ENCODE measurements around the gene EGFR. TPM values are rescaled to one million over a fixed set of nuclear protein-coding genes. Genes with fewer than 3 reads are reported as not detected.

EGFR gene
- polyA plus RNA-seq, 1 donor from 2014 or later = 0.22 TPM

DNA sequence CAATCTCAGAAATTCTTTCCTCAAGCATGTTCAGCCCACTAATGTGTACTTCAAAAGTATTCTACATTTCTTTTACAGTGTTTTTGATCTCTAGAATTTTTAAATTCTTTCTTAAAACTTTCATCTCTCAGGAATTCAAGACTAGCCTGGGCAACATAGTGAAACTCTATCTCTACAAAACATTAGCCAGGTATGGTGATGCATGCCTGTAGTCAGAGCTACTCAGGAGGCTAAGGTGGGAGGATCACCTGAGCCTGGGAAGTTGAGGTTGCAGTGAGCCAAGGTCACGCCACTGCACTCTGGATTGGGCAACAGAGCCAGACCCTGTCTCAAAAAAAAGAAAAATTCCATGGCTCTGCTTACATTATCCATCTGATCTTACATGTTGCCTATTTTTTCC lies 5.0 kb upstream of the EGFR start:
- Histone ChIP-seq H3K9ac (ENCODE audit: low read length) (no peak overlapping the region), H3K4me2 (ENCODE audit: low read length) (no peak overlapping the region), H3K79me2 (replicated peaks; ENCODE audit: insufficient read depth, low read length) (no peaks in the 10 kb centered on the region), H3K9me3 (ENCODE audit: low read length) (no peaks in the 10 kb centered on the region), H3K27me3 (ENCODE audit: insufficient read depth, low read depth, low read length) (peaks cover 20% of the 10 kb centered on the region), H3K4me3 (ENCODE audit: low read length) (no peak overlapping the region), H2AFZ (ENCODE audit: low read depth, low read length) (no peak overlapping the region), H4K20me1 (ENCODE audit: insufficient read depth) (no peaks in the 10 kb centered on the region), H3K27ac (ENCODE audit: low read length) (no peak overlapping the region), H3K9me2 (ENCODE audit: insufficient read depth, low read length) (no peaks in the 10 kb centered on the region), H3F3A (ENCODE audit: insufficient read depth, low read length, poor library complexity, severe bottlenecking) (no peaks in the 10 kb centered on the region), H3K36me3 (ENCODE audit: insufficient read depth, low read length) (no peaks in the 10 kb centered on the region)
- TF ChIP-seq TAF1 (IDR thresholded peaks at IDR 0.05; ENCODE audit: low read depth) (no peak), EZH2 (IDR thresholded peaks at IDR 0.05; ENCODE audit: borderline replicate concordance, insufficient read depth, low read length, poor library complexity, severe bottlenecking) (no peak), EP300 (conservative IDR thresholded peaks at IDR 0.05; ENCODE audit: poor library complexity, severe bottlenecking) (no peak), POLR2AphosphoS5 (IDR thresholded peaks at IDR 0.05) (no peak), RAD21 (conservative IDR thresholded peaks at IDR 0.05) (no peak), SMC3 (conservative IDR thresholded peaks at IDR 0.05; ENCODE audit: poor library complexity) (no peak), MXI1 (conservative IDR thresholded peaks at IDR 0.05; ENCODE audit: poor library complexity, severe bottlenecking) (no peak)
- TF ChIP-seq, protein P1, sequence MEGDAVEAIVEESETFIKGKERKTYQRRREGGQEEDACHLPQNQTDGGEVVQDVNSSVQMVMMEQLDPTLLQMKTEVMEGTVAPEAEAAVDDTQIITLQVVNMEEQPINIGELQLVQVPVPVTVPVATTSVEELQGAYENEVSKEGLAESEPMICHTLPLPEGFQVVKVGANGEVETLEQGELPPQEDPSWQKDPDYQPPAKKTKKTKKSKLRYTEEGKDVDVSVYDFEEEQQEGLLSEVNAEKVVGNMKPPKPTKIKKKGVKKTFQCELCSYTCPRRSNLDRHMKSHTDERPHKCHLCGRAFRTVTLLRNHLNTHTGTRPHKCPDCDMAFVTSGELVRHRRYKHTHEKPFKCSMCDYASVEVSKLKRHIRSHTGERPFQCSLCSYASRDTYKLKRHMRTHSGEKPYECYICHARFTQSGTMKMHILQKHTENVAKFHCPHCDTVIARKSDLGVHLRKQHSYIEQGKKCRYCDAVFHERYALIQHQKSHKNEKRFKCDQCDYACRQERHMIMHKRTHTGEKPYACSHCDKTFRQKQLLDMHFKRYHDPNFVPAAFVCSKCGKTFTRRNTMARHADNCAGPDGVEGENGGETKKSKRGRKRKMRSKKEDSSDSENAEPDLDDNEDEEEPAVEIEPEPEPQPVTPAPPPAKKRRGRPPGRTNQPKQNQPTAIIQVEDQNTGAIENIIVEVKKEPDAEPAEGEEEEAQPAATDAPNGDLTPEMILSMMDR (IDR thresholded peaks at IDR 0.05; ENCODE audit: poor library complexity, severe bottlenecking) = no peak
- TF ChIP-seq, protein P2, sequence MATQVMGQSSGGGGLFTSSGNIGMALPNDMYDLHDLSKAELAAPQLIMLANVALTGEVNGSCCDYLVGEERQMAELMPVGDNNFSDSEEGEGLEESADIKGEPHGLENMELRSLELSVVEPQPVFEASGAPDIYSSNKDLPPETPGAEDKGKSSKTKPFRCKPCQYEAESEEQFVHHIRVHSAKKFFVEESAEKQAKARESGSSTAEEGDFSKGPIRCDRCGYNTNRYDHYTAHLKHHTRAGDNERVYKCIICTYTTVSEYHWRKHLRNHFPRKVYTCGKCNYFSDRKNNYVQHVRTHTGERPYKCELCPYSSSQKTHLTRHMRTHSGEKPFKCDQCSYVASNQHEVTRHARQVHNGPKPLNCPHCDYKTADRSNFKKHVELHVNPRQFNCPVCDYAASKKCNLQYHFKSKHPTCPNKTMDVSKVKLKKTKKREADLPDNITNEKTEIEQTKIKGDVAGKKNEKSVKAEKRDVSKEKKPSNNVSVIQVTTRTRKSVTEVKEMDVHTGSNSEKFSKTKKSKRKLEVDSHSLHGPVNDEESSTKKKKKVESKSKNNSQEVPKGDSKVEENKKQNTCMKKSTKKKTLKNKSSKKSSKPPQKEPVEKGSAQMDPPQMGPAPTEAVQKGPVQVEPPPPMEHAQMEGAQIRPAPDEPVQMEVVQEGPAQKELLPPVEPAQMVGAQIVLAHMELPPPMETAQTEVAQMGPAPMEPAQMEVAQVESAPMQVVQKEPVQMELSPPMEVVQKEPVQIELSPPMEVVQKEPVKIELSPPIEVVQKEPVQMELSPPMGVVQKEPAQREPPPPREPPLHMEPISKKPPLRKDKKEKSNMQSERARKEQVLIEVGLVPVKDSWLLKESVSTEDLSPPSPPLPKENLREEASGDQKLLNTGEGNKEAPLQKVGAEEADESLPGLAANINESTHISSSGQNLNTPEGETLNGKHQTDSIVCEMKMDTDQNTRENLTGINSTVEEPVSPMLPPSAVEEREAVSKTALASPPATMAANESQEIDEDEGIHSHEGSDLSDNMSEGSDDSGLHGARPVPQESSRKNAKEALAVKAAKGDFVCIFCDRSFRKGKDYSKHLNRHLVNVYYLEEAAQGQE (IDR thresholded peaks at IDR 0.05; ENCODE audit: borderline replicate concordance) = no peak

DNA sequence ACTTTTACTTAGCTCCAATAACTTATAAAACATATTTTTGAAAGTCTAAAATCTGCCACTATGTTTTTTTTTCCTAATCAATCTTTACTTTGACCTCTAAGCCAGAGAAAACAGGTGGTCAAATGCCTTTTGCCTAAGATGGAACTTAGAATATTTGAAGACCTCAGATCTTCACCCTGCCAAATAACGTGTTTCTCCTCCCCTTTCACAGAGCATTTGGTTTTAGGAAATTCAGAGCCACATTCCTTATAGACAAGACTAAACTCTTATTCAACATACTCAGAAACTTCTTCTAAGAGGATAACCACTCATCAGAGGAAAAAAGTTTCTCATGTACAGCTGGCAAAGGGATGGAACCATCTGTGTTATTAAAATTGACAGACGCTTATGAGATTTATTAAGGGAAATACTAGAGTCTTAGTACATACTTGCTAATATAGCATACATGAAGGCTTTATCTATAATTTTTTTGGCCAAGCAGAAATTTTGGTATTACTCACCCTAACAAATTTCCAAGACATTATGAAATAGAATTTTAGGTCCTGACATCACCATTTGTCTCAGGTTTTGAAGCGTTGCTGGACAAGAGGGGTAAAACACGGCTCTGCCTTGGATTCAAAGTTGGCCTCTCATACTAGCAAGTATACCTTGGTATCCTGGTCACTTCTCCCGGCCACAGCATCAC lies 2.6 kb upstream of the EGFR start:
- Histone ChIP-seq H3K36me3 (ENCODE audit: insufficient read depth, low read length) (no peaks in the 10 kb centered on the region), H3K4me3 (ENCODE audit: low read length) (no peak overlapping the region), H3K9ac (ENCODE audit: low read length) (no peak overlapping the region), H4K20me1 (ENCODE audit: insufficient read depth) (no peaks in the 10 kb centered on the region), H3K9me3 (ENCODE audit: low read length) (no peaks in the 10 kb centered on the region), H3K79me2 (replicated peaks; ENCODE audit: insufficient read depth, low read length) (no peaks in the 10 kb centered on the region), H3K4me2 (ENCODE audit: low read length) (no peak overlapping the region), H3K27ac (ENCODE audit: low read length) (no peak overlapping the region), H3F3A (ENCODE audit: insufficient read depth, low read length, poor library complexity, severe bottlenecking) (no peaks in the 10 kb centered on the region), H3K27me3 (ENCODE audit: insufficient read depth, low read depth, low read length) (peaks cover 42% of the 10 kb centered on the region), H2AFZ (ENCODE audit: low read depth, low read length) (no peak overlapping the region), H3K9me2 (ENCODE audit: insufficient read depth, low read length) (no peaks in the 10 kb centered on the region)
- TF ChIP-seq MXI1 (conservative IDR thresholded peaks at IDR 0.05; ENCODE audit: poor library complexity, severe bottlenecking) (no peak), RAD21 (conservative IDR thresholded peaks at IDR 0.05) (no peak)
- TF ChIP-seq, protein P1 (IDR thresholded peaks at IDR 0.05; ENCODE audit: poor library complexity, severe bottlenecking) = no peak
- TF ChIP-seq, protein P2 (IDR thresholded peaks at IDR 0.05; ENCODE audit: borderline replicate concordance) = no peak

Data from neural cell (in vitro differentiated cells).